Renal cortex interstitium (tissue), 11 donors: ENCODE results near the gene JOSD1. TPM values are rescaled to one million over a fixed set of nuclear protein-coding genes. Genes with fewer than 3 reads are reported as not detected.

ENCODE experiments used
- DNase-seq, 11 donors: peaks; one replicate each; pipeline ENCODE4 v3.0.0-alpha.2; 2013; ENCODE audit warnings: low read depth in 9 of 11, low spot score in 4 of 11; ENCODE audit errors: extremely low read depth in 1 of 11
- polyA plus RNA-seq, 3 donors: library from polyadenylated mRNA; unstranded; fragments of 120-200 nt; gene quantifications; one replicate each; pipeline ENCODE4 v1.2.1, GENCODE V29; 2013; ENCODE audit not compliant: insufficient read length in 3 of 3

The JOSD1 gene
- polyA plus RNA-seq, 3 donors = 41.5 to 45.3 (median 42.6) TPM

DNA sequence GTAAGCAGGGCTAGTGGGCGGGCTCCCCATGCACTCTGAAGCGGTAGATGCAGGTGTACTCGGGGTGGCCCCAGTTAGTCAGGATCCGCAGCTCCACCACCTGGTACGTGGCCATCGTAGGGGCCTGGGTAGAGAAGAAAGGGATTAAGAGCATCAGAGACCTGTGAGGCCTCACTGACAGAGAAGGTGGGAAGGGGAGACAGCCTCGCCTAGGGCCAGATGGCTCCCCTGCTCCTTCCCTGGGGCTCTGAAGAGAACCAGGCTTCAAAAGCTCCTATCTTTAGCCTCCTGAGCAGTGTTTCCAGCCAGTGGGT is 35.5 kb upstream of the JOSD1 start:
- no peak for DNase-seq

DNA sequence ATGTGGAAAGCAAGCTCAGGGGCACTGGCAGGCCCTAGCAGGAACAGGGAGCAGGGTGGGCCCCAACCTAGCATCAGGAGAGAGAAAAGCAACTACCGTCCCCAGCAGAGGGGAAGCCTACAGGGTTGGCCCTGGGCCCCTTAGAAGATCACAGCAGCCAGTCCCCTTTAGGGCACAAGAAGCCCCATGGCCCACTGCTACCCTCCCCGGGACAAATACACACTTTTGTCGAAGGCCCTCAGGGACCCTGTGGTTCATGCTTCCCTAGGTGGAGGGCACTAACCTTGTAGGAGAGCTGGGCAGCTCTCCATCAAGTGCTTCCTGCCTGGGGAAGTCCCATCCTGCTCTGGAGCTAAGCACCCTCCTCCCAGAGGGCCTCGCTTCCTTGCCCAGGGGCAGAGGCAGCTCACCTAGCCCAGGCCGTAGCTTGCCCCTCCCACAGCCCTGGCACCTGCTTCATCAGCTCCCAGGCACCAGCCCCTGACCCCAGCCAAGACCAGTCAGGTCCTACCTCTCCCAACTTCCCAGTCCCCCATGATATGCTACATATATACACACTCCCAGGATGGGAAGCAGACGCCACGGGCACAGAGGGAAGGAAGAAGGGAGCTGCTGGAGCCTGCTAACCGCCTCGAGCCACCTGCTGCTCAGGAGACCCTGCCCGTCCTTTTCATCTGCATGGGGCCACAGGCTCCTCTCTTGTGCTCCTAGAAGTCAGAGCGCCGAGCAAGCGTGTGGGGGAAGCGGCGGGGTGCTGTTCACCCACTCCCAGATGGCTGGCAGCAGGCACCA is 34.9 kb upstream of the JOSD1 start:
- no peak for DNase-seq

DNA sequence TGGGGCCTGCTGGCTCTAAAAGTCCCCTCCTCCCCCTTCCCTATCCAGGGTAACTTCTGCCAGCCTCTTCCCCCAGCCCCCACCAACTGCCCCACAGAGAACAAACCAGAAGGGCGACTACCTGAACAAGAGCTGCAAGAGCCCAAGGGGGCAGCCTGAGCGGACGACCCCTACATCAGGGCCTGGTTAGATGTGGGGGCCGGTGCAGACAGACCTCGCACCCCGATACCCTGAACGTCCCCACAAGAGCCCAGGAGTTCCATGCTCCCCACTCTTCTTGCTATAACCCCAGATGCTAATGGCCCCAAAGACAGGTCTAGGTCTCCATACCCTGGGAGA is 34.4 kb upstream of the JOSD1 start:
- no peak for DNase-seq

DNA sequence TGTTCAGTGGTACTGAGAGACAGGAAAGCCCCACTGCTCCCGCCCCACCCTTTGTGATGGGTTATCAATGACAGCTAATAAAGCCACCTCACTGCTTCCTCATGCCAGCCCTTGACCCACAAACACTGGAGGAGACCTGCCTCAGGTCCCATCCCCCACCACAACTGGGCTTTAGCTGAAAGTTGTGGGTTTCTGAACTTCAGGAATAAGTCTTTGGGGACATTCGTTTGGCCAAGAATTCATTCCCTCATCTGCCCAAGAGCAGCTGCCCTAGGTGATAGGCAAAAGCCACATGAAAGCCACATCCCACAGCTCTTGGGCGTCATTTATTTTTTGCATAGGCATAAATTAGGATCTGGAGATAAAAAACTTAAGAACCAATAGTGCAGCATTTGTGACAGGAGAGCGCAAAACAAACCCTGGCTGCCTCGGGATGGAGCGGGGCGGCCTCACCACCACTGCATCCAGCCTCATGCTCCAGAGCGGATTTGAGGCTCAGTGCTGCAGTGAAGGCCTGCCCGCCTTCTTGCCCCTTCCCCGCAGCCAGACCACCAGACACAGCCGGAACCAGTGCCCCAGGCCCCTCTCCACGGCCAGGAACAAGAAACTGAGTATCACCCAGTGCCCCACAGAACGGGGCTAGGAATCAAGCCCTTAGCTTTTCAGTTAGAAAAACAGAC is 33.8 kb upstream of the JOSD1 start:
- no peak for DNase-seq

DNA sequence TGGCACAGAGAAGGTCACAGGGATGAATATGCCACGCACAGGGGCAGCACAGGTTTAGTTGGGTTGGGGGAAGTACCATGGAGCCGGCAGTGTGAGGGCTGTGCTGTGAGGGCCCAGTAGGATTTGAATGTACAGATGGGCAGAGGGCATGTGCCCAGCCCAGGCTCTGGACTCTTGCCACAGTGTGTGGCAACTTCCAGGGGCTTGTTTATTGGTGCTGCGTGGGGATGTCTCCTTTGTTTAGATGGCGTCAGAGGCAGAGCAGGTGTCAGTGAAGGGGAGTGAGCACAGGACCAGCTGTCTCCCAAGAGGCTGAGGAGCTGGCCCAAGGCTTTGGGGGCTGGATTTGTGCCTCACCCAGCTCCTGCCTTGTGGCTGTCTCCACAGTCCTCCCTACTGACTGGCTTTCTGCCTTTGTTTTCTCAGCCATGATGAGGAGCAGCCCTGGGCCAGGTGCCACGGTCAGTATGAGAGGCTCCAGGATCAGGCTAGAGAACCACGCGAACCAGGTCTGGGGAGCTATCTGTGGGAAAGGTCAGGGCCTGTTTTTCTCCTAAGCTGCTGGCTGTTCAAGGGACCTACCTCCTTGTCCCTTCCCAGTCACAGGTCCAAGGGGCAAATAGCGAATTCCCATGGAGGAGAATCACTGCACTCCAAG is 33.1 kb upstream of the JOSD1 start:
- DNase-seq = no peak

DNA sequence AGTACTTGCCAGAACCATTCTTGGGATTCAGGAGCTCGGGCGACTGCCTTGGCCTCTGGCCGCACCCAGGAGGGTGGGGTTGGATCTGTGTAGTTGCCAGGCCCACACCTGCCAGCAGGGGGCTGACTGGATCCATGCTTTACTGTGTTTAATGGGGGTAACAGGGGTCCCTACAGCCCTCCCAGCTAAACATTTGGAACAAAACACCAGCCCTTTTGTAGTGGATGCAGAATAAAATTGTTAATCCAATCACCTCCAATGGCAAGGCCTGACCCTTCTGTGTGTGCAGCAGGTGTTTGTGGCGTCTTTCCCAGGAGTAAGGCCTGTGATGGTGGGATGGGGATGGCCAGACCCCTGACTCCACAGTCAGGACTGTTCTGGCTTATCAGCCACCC is 32.6 kb upstream of the JOSD1 start:
- no peak for DNase-seq

DNA sequence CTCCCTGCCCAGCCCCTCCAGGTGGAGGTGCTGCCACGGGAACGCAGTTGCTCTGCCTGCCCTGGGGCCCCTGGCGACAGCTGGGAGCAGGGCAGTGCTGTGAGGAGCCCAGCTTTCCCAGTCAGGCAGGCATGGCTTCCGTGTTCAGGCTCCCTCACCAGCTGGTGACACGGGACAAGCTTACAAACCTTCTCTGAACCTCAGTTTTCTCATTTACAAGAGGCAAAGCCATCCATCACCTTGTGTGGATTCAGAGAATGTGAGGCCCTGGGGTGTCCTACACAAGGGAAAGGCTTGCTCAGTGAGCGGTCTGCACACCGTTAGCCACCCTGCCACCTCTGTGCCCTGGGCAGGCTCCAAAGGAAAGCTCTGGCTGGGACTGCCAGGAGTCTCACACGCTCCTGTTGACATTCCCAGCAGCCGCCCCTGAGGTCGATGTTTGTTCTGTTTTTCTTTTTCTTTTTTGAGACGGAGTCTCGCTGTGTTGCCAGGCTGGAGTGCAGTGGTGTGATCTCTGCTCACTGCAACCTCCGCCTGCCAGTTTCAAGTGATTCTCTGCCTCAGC is 31.6 kb upstream of the JOSD1 start:
- no peak for DNase-seq

DNA sequence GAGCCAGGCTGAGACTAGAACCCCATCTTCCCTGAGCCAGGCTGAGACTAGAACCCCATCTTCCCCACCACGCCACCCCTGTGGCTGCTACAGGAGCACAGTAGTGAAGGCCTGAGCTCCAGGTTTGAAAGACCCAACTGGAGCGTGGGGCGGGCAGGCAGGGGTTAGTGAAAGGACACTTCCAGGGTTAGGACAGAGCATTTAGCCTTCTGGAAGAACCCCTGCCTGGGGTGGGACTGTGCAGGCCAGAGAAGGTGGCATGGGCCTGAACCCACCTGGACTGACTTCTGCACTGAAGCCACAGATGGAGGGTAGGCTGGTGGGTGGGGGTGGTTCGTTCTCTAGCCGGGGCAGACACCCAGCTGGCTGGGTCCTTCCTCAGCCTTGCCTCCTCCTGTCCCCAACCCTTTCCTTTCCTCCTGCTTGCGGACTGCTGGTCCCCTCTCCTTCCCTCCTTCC is 31.0 kb upstream of the JOSD1 start:
- DNase-seq = no peak

DNA sequence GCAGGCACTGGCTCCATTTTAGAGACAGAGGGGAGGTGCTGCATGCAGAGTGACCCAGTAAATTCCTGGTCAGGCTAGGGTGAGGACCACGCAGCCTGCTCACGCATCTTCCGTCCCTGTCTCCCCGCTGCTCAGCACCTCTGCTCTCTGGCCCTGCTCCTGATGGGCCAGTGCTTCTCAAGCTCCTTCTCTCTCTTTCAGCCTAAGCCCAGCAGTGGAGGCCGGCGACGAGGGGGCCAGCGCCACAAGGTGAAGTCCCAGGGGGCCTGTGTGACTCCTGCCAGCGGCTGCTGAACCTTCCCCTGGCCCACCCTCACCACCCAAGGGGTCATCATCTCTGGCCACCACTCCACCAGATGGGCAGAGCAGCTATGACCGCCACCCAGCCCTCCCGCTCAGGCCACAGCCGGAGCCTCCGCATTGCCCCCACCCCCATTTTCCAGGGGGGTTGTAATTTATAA is 29.7 kb upstream of the JOSD1 start:
- DNase-seq = no peak

DNA sequence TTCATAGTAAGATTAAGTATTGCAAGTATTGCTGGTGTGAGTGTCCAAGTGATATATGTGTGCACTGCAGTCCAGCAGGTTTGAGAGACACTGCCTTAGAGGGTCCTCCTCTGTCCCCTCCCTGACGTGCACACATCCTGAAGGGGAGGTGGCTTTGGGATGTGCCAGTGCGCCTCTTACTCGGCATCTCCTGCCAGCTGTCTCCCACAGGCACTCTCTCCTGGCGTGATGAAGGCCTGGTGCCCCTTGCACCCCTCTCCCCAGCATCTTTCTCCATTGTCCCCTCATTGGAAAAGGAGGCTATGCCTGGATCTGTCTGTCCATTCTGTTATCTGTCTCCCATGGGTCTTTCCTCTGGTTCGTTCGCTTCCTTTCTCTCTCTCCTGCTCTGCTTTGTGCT is 29.2 kb upstream of the JOSD1 start:
- no peak for DNase-seq

DNA sequence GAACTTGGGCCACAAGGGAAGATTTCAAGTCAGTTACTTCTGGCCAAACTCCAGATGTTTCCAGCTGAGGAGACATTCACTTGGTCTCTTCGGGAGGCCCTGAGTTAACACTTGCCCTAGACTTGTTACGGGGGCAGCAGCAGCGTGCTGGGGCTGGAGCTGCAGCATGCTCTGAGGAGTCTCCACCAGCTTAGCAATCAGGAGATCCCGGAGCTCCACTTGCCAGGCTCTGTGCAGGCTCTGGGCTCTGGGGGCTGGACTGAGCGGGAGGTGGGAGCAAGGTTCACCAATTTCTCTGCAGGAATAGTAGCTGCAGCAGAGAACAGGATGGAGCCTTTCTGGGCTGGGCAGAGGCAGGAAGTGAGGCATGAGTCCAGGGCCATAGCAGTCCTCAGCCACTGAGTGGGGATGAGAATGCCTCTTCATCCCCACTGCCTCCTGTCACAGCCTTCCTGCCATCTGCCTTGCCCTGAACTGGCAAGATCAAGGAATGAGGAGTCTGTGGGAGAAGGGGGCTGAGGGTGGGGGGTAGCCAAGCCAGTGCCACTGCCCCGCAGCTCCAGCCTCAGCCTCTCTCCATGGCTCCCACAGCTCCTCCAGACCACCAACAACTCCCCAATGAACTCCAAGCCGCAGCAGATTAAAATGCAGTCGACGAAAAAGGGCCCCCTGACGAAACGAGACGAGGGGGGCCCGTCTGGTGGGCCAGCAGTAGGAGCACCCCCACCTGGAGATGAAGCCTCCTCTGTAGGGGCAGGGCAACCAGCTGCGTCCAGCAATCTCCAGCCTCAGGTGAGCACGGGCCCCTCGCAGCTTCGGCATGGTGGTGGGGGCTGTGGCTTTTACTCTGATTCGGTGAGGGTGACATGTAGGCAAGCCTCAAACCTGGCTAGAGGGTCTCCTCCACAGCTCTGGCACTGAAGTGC is 28.4 kb upstream of the JOSD1 start:
- no peak for DNase-seq

DNA sequence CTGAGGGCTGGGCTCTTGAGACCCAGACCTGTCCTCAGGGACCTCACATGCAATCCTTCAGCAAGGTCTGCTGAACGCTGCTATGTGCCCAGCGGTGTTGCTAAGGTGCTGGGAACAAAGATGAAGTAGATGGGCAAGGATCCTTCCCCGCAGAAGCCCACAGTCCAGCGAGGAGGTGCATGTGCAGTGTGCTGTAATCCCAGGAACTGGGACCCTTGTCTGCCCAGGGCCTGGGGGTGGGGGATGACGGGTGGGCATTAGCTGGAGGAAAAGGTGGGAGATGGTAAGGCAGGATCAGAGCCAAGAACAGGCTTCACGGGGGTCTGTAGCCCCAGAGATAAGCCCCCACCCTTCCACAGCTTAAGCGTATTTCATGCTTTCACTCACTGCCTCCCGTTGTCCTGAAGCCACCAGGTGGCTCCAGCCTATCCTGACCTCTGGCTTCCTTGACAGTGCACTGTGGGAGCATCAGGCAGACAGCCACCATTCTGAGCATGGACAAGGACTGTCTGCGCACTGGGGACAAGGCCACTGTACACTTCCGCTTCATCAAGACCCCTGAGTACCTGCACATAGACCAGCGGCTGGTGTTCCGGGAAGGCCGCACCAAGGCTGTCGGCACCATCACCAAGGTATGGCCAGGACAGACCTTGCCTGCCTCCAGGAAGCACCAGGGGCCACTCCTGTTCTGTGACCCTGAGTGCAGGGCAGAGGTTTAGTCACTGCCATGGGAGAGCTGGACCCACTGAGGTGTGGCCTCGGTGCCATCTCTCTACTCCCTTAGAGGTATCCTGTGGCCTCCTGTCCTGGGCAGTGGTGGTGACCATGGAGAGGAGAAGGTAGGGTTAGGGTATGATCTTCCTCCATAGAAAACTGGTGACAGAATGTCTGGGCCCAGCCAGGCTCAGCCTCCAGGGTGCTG is 27.0 kb upstream of the JOSD1 start:
- no peak for DNase-seq

DNA sequence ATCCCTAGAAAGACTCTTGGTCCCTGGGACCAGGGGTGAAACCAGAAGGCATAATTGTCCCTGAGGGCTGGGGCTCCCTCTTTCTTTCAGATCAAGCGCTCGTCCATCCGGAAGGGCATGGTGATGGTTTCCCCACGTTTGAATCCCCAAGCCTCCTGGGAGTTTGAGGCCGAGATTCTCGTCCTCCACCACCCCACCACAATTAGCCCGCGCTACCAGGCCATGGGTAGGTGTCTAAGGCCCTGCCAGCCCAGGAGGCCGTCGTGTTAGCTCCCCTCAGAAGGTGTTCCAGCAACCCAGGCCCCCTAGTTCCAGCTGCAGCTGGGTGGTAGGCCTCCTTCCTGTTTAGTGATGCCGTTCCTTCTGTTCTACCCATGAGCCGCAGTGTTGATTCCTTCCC is 26.4 kb upstream of the JOSD1 start:
- DNase-seq = no peak

DNA sequence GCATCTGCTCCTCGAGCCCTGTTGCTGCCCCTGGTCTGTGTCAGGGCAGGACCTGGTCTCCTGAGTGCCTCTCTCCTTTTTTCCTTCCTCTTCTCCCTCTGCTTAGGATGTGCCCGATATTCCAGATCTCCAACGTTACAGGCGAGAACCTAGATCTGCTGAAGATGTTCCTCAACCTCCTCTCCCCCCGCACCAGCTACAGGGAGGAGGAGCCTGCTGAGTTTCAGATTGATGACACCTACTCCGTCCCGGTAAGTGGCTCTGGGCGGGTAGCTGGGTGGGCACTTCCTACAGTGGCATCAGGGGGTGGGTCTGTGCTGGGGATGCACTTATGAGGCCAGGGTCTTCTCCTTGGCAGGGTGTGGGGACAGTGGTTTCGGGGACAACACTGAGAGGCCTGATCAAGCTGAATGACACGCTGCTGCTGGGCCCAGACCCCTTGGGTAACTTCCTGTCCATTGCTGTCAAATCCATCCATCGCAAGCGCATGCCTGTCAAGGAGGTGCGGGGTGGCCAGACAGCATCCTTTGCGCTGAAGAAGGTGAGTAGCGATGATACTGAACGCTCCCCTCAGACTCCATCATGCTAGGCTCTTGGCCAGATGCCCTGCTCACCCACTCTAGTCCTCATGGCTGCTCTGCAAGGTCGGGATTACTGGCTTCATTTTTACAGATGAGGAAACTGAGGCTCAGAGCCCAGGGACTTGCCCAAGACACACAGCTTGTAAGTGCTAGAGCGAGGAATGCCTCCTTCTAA is 25.3 kb upstream of the JOSD1 start:
- DNase-seq = no peak

DNA sequence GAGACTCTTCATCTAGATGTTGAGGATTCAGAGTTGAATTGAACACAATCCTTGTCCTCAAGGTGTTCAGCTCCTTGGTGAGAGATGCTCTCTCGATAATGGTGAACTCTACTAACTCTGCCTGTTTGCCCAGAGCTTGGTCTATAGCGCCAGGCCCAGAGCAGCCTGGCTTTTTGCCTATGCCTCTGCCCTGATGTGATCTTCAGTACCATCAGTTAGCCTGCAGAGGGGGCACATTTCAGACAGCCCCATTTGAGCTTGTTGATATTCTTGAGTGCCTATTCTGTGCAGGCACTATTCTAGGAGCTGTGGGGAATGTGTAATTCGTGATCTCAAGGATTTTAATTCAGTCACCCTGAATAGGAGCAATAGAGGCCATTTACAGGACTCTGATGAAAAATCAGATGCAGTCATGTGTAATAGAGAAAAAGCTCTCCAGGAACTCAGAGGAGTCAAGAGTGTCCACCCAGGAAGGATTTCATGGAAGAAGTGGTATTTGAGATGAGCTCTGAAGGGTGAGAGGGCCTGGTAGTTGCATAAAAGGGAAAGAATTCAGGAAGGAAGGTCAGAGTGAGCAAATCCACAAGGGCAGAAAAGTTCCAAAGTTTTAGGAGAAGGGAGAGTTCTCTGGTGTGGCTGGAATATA is 24.3 kb upstream of the JOSD1 start:
- no peak for DNase-seq

DNA sequence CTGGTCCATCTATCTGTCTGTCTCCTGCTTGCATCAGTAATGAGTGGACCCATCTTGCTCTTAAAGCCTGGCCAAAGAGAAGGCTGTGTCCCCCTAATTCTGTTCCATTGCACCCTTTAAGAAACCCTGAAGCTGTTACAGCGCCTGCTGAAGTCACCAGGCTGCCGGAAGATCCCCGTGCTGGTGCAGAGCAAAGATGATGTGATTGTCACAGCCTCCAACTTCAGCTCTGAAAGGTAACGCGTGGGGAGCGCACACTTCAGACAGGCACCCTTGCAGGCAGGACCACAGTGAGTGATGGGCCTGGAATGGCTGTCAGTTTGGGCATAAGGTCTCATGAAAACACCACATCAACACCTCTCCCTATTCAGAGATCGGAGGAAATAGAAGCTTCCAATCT is 23.4 kb upstream of the JOSD1 start:
- DNase-seq = no peak

DNA sequence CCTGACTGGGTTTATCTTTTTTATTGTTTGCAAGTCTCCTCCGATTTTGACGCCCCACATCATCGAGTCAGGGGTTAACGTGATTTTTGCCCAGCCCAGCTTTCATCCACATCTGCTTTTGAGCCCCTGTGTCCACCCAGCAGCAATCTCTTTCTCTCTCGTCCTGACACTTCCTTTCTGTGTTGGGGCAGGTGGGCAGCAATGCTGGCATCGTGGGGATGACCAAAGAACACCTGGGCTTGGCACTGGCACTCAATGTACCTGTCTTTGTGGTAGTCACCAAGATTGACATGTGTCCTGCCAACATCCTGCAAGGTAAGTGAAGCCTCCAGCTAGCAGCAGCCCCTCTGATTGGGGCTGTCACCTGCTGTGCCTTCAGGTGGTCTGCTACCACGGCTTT is 20.8 kb upstream of the JOSD1 start:
- no peak for DNase-seq
